ENCODE measurements around the gene DHRSX. TPM values are rescaled to one million over a fixed set of nuclear protein-coding genes. Genes with fewer than 3 reads are reported as not detected.
"Not testable (repeated sequence)": the region's sequence is repeated elsewhere in the genome, so short reads cannot be mapped to it uniquely, and the experiment has no call there.

Gene DHRSX
- total RNA-seq, 2 donors from 2014 or later = 11.6 to 14.2 TPM

DNA sequence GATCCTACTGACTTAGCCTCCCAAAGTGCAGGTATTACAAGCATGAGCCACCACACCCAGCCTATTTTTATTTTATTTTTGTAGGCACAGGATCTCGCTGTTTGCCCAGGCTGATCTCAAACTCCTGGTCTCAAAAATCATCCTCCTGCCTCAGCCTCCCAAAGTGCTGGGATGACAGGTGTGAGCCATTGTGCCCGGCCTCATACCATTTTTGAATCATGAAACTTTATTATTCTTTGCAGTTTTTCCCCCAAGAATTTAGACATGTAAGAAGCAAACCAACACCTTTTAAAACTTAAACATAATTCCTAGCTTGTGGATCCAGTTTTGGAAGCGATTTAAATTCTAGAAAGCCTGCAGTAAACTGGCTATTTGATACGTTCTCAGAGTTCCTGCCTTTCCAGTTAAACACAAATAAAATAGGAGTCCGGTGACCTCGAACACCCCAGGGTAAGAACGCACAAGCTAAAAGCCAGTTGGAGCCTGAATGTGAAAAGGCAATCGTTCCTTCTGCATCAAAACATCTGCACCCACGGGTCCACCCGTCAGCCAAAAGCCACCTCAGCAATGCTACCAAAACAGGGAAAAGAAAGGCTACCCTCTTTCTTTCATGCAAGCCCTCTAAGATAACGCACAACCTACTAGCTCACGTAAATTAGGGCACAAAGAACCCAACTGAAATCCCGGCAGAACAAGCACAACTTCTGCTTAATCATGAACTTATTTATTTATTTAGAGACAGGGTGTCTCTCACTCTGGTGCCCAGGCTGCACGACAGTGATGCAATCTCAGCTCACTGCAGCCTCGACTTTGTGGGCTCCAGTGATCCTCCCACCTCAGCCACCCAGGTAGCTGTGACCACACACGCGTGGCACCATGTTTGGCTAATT lies 39.7 kb downstream of the DHRSX start:
- not testable (repeated sequence) for H3K9me3 ChIP-seq (ENCODE audit: control insufficient read depth, low read length, poor library complexity, severe bottlenecking); H3K4me3 Mint-ChIP-seq; H3K36me3 Mint-ChIP-seq (ENCODE audit: low read depth); DNase-seq; ATAC-seq; H3K27ac Mint-ChIP-seq; H3K27me3 Mint-ChIP-seq
- peaks cover 18% of the 10 kb centered on the region for H3K4me1 Mint-ChIP-seq

DNA sequence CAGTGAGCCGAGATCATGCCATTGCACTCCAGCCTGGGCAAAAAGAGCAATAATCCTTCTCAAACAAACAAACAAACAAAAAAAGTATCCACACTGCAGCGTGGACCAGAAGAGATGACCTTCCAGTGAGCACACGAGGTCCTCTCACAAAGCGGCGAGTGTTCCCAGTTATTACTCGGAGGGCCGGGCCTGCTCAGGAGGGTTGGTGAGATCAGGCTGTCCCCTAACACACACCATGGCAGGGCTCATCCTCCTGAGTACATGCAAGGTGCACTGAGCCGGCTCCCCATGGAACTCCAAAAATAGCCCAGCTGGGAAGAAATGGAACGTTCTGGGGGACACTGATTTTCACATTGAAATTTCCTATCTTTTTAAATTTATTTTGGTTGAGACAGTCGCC lies 40.7 kb downstream of the DHRSX start:
- not testable (repeated sequence) for DNase-seq; H3K9me3 ChIP-seq (ENCODE audit: control insufficient read depth, low read length, poor library complexity, severe bottlenecking); H3K27ac Mint-ChIP-seq; H3K27me3 Mint-ChIP-seq; ATAC-seq; H3K4me3 Mint-ChIP-seq; H3K36me3 Mint-ChIP-seq (ENCODE audit: low read depth)
- H3K4me1 Mint-ChIP-seq = peaks cover 20% of the 10 kb centered on the region

DNA sequence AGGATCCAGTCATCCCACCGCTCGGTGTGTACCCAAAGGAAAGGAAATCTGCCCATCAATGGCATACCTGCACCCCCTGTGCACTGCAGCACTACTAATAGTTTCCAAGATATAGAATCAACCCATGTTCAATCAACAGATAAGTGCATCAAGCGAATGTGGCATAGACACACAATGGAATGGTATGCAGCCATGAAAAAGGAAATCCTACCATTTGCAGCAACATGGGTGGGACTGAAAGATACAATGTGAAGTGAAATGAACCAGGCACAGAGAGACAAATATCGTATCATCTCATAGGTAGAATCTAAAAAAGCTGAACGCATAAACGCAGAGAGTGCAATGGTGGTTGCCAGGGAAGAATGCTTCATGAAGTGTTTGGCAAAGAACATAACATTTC lies 42.5 kb downstream of the DHRSX start:
- H3K9me3 ChIP-seq (ENCODE audit: control insufficient read depth, low read length, poor library complexity, severe bottlenecking) = no peaks in the 10 kb centered on the region
- peaks cover 4% of the 10 kb centered on the region for H3K36me3 Mint-ChIP-seq (ENCODE audit: low read depth)
- no peak overlapping the region for H3K27ac Mint-ChIP-seq
- H3K4me1 Mint-ChIP-seq = peaks cover 17% of the 10 kb centered on the region
- H3K27me3 Mint-ChIP-seq = no peaks in the 10 kb centered on the region
- ATAC-seq = no peak
- no peak overlapping the region for H3K4me3 Mint-ChIP-seq
- DNase-seq = no peak

DNA sequence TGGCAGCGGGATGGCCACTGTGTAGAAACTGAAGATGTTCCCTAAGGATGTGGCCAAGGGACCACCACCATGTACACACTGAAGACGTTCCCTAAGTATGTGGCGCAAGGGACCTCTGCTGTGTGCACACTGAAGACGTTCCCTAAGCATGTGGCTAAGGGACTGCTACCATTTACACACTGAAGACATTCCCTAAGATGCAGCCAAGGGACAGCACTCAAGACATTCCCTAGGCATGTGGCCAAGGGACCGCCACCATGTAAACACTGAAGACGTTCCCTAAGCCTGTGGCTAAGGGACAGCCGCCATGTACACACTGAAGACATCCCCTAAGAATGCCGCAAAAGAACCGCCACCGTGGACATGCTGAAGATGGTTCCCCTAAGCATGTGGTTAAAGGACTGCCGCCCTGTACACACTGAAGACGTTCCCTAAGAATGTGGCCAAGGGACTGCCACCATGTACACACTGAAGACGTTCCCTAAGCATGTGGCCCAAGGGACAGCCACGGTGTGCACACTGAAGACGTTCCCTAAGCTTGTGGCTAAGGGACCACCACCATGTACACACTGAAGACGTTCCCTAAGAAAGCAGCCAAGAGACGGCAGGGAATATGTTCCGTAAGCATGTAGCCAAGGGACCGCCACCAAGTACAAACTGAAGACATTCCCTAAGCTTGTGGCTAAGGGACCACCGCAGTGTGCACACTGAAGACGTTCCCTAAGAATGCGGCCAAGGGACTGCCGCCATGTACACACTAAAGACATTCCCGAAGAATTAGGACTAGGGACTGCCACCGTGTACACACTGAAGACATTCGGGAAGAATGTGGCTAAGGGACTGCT lies 43.3 kb downstream of the DHRSX start:
- H3K9me3 ChIP-seq (ENCODE audit: control insufficient read depth, low read length, poor library complexity, severe bottlenecking) = no peaks in the 10 kb centered on the region
- Mint-ChIP-seq H3K4me3 (no peak overlapping the region), H3K36me3 (ENCODE audit: low read depth) (peaks cover 4% of the 10 kb centered on the region), H3K27me3 (no peaks in the 10 kb centered on the region), H3K27ac (no peak overlapping the region), H3K4me1 (peaks cover 10% of the 10 kb centered on the region)
- DNase-seq = no peak
- ATAC-seq = no peak

DNA sequence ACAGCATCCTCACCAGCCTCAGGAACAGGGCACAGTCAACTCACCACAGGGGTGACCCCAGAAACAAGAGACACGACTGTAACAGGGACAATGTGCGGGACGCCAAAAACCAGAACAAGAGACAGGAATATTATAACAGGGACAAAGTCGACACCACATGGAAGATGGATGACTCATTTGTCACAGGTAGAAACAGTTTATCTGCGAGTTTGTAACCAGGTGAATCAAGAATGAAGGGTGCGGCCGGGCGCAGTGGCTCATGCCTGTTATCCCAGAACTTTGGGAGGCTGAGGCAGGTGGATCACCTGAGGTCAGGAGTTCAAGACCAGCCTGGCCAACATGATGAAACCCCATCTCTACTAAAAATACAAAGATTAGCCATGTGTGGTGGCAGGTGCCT lies 44.7 kb downstream of the DHRSX start:
- H3K4me1 Mint-ChIP-seq = peaks cover 14% of the 10 kb centered on the region
- not testable (repeated sequence) for H3K4me3 Mint-ChIP-seq, H3K27ac Mint-ChIP-seq

DNA sequence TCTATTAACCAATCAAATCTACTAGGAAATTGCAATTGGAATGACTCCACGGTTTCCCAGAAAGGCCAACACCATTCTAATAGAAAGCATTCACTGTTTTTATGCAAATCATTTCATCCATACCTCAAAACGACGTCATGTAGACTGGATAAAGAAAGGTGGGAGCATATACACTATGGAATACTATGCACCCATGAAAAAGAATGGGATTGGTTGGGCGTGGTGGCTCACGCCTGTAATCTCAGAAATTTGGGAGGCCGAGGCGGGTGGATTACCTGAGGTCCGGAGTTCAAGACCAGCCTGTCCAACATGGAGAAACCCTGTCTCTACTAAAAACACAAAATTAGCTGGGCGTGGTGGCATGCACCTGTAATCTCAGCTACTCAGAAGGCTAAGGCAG lies 46.2 kb downstream of the DHRSX start:
- peaks cover 14% of the 10 kb centered on the region for H3K4me1 Mint-ChIP-seq
- not testable (repeated sequence) for H3K36me3 Mint-ChIP-seq (ENCODE audit: low read depth); ATAC-seq; H3K27me3 Mint-ChIP-seq; DNase-seq; H3K9me3 ChIP-seq (ENCODE audit: control insufficient read depth, low read length, poor library complexity, severe bottlenecking); H3K27ac Mint-ChIP-seq; H3K4me3 Mint-ChIP-seq

More for the DNA sequence above, 44.7 kb downstream of the DHRSX start:
- H3K36me3 Mint-ChIP-seq (ENCODE audit: low read depth); H3K27me3 Mint-ChIP-seq; ATAC-seq; H3K9me3 ChIP-seq (ENCODE audit: control insufficient read depth, low read length, poor library complexity, severe bottlenecking); DNase-seq: not testable (repeated sequence)

DNA sequence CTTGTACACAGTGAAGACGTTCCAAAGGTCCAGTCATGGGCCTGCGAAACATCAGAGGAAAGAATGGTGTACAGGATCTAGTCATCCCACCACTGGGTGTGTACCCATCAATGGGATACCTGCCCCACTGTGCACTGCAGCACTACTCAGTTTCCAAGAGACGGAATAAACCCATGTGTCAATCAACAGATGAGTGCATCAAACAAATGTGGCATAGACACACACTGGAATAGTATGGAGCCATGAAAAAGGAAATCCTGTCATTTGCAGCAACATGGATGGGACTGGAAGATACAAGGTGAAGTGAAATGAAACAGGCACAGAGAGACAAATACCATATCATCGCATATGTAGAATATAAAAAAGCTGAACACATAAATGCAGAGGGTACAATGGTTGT lies 48.0 kb downstream of the DHRSX start:
- peaks cover 4% of the 10 kb centered on the region for H3K36me3 Mint-ChIP-seq (ENCODE audit: low read depth)

DNA sequence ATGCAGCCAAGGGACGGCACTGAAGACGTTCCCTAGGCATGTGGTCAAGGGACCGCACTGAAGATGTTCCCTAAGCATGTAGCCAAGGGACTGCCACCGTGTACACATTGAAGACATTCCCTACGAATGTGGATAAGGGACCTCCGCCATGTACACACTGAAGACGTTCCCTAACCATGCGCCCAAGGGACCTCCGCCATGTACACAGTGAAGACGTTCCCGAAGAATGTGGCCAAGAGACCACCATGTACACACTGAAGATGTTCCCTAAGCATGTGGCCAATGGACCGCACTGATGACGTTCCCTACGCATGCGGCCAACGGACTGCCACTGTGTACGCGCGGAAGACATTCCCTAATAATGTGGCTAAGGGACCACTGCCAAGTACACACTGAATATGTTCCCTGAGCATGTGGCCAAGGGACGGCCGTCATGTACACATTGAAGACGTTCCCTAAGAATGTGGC lies 48.4 kb downstream of the DHRSX start:
- Mint-ChIP-seq H3K4me3 (no peak overlapping the region), H3K27me3 (no peaks in the 10 kb centered on the region), H3K27ac (no peak overlapping the region), H3K36me3 (ENCODE audit: low read depth) (peaks cover 4% of the 10 kb centered on the region), H3K4me1 (peaks cover 14% of the 10 kb centered on the region)
- ATAC-seq (no peak), DNase-seq (no peak)
- H3K9me3 ChIP-seq (ENCODE audit: control insufficient read depth, low read length, poor library complexity, severe bottlenecking) = no peaks in the 10 kb centered on the region

More for the DNA sequence above, 48.0 kb downstream of the DHRSX start:
- no peaks in the 10 kb centered on the region for H3K9me3 ChIP-seq (ENCODE audit: control insufficient read depth, low read length, poor library complexity, severe bottlenecking)
- H3K4me1 Mint-ChIP-seq = peaks cover 14% of the 10 kb centered on the region
- no peak for DNase-seq
- no peak overlapping the region for H3K4me3 Mint-ChIP-seq
- no peak for ATAC-seq
- H3K27me3 Mint-ChIP-seq = no peaks in the 10 kb centered on the region
- H3K27ac Mint-ChIP-seq = no peak overlapping the region

DNA sequence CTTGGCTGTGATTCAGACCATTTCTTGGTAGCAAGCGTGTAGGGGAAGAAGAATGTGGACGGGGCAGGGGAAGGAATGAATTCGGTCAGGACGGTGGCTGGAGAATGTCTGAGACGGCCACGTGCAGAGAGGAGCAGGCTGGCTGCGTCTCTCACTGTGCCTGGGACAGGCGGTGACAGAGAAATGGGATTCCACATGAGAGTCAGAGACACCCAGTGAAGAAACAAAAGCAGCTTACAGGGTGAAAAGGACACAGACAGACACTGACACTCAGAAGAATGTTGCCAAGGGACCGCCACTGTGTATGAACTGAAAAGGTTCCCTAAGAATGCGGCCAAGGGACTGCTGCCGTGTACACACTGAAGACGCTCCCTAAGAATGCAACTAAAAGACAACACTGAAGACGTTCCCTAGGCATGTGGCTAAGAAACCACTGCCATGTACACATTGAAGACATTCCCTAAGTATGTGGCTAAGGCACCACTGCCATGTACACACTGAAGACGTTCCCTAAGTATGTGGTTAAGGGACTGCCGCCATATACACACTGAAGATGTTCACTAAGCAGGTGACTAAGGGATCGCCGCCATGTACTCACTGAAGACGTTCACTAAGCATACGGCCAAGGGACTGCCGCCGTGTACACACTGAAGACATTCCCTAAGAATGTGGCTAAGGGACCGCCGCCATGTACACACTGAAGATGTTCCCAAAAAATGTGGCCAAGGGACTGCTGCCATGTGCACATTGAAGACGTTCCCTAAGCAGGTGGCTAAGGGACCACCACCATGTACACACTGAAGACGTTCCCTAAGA lies 49.1 kb downstream of the DHRSX start:
- Mint-ChIP-seq H3K27me3 (no peaks in the 10 kb centered on the region), H3K4me1 (peaks cover 11% of the 10 kb centered on the region)
- no peak for DNase-seq

DNA sequence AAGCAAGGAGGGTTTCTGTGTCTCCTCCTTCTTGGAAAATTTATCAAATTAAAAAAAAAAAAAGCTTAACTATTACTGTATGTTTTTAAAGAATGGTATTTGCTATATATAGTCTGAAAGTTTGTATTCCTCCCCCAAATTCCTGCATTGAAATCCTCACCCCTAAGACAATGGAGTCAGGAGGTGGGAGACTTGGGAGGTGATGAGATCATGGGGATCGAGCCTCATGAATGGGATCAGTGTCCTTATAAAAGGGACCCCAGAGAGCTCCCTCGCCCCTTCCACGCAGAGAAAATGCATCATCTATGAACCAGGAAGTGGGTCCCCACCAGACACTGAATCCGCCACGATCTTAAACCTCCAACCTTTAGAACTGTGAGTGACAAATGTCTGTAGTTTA lies 50.1 kb downstream of the DHRSX start:
- Mint-ChIP-seq H3K4me3 (no peak overlapping the region), H3K27ac (no peak overlapping the region), H3K27me3 (no peaks in the 10 kb centered on the region), H3K4me1 (peaks cover 5% of the 10 kb centered on the region), H3K36me3 (ENCODE audit: low read depth) (no peaks in the 10 kb centered on the region)
- DNase-seq = no peak
- H3K9me3 ChIP-seq (ENCODE audit: control insufficient read depth, low read length, poor library complexity, severe bottlenecking) = no peaks in the 10 kb centered on the region
- no peak for ATAC-seq

More for the DNA sequence above, 49.1 kb downstream of the DHRSX start:
- H3K9me3 ChIP-seq (ENCODE audit: control insufficient read depth, low read length, poor library complexity, severe bottlenecking) = no peaks in the 10 kb centered on the region
- Mint-ChIP-seq H3K27ac (no peak overlapping the region), H3K4me3 (no peak overlapping the region), H3K36me3 (ENCODE audit: low read depth) (peaks cover 1% of the 10 kb centered on the region)
- no peak for ATAC-seq

DNA sequence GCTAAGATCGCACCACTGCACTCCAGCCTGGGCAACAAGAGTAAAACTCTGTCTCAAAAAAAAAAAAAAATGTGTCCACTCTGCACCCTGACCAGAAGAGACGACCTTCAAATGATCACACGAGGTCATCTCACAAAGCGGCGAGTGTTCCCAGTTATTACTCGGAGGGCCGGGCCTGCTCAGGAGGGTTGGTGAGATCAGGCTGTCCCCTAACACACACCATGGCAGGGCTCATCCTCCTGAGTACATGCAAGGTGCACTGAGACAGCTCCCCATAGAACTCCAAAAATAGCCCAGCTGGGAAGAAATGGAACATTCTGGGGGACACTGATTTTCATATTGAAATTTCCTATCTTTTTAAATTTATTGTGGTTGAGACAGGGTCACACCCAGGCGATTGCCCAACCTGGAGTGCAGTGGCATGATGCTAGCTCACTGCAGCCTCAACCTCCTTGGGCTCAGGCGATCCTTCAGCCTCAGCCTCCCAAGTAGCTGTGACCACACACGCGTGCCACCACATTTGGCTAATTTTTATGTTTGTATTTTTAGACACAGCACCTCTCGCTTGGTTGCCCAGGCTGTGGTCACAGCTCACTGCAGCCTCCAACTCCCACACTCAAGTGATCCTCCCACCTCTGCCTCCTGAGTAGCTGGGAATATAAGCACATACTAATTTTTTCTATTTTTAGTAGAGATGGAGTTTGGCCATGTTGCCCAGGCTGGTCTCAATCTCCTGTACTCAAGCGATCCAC lies 51.5 kb downstream of the DHRSX start:
- ATAC-seq = no peak
- H3K4me1 Mint-ChIP-seq = peaks cover 5% of the 10 kb centered on the region
- no peak overlapping the region for H3K4me3 Mint-ChIP-seq
- H3K27ac Mint-ChIP-seq = no peak overlapping the region
- no peak for DNase-seq
- no peaks in the 10 kb centered on the region for H3K9me3 ChIP-seq (ENCODE audit: control insufficient read depth, low read length, poor library complexity, severe bottlenecking)
- no peaks in the 10 kb centered on the region for H3K36me3 Mint-ChIP-seq (ENCODE audit: low read depth)
- no peaks in the 10 kb centered on the region for H3K27me3 Mint-ChIP-seq

DNA sequence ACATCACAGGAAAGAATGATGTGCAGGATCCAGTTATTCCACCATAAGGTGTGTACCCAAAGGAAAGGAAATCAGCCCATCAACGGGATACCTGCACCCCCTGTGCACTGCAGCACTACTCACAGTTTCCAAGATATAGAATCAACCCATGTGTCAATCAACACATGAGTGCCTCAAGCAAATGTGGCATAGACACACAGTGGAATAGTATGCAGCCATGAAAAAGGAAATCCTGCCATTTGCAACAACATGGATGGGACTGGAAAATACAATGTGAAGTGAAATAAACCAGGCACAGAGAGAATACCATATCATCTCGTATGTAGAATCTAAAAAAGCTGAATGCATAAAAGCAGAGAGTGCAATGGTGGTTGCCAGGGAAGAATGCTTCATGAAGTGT lies 53.3 kb downstream of the DHRSX start:
- Mint-ChIP-seq H3K4me1 (peaks cover 7% of the 10 kb centered on the region), H3K4me3 (no peak overlapping the region), H3K27ac (no peak overlapping the region), H3K27me3 (no peaks in the 10 kb centered on the region), H3K36me3 (ENCODE audit: low read depth) (no peaks in the 10 kb centered on the region)
- DNase-seq (no peak), ATAC-seq (no peak)
- no peaks in the 10 kb centered on the region for H3K9me3 ChIP-seq (ENCODE audit: control insufficient read depth, low read length, poor library complexity, severe bottlenecking)
